ENCODE measurements around the gene SAFB. TPM values are rescaled to one million over a fixed set of nuclear protein-coding genes. Genes with fewer than 3 reads are reported as not detected.
"Not testable (repeated sequence)": the region's sequence is repeated elsewhere in the genome, so short reads cannot be mapped to it uniquely, and the experiment has no call there.

The SAFB gene
- total RNA-seq, 1 donor: 140 TPM

DNA sequence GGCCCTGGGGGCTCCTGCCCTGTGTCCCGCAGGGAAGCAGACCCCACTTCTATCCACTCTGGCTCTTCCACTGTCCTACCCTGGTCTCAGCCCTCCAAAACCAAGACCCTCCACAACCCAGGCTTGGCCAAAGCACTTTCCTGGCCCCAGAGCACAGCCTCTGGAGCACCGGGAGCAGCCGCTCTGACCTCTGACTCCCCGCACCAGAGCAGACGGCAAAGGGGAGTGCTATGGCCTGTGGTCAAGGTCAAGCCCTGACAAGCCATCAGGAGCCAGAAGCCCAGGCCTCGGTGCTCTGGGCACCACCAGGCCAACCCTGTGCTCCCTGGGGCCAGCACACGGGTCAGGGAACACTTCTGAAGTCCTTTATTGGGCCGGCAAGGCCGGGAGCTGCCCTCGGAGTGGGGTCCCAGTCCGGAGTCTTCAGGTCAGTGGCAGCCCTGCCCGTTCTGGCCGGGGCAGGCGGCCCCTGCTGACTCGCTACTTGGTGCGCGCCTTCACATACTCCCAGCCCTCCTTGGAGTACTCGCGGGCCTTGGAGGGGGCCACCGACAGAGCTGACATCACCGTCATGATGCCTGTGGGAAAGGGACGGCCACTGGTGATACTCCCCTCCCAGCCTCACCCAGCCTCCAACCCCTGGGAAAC is 55.3 kb downstream of the SAFB start:
- Histone ChIP-seq H3K4me3 (ENCODE audit: low read length) (no peak overlapping the region), H3K4me1 (ENCODE audit: insufficient read depth, low read length) (peaks cover 20% of the 10 kb centered on the region), H3K27me3 (ENCODE audit: insufficient read depth, low read length) (no peaks in the 10 kb centered on the region), H3K9me3 (ENCODE audit: low read depth, low read length) (no peaks in the 10 kb centered on the region)

DNA sequence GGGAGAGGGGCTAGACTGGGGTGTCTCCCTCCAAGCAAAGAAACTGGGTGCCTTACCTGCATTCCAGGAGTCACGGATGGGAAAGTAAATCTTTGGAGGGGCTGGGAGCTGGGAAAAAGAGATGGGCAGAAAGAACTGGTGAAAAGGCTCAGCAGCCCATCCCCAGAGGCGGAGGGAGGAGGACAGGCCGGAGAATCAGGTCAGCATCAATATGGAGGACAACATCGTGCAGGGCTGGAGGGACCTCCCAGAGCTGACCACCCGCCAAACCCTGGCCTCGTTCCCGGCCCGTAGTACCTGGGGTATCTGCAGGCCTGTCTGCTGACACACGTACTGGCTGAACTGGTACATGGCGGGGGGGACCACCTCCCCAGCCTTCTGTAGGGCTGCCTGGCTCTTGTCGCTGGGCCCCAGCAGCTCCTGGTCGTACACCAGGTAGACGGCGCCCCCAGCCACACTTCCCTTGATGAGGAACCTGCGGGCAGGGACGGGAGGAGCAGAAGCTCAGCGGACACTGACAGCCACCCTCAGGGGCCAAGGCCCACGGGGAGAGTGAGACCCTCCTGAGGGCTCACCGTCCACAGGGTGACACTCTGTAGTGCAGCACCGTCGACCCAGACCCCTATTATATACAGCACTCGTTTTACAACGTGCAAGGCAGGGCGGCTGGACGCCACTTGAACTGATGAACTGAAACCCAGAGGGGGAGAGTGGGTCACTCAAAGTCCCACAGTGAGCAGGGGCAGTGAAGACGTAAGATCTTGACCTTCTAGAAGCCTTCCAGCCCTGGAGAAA is 56.6 kb downstream of the SAFB start:
- H3K4me1 ChIP-seq (ENCODE audit: insufficient read depth, low read length): peaks cover 20% of the 10 kb centered on the region
- H3K27me3 ChIP-seq (ENCODE audit: insufficient read depth, low read length): no peaks in the 10 kb centered on the region
- H3K9me3 ChIP-seq (ENCODE audit: low read depth, low read length): no peaks in the 10 kb centered on the region
- peak overlapping the region; percentile 99 for H3K4me3 ChIP-seq (ENCODE audit: low read length)

DNA sequence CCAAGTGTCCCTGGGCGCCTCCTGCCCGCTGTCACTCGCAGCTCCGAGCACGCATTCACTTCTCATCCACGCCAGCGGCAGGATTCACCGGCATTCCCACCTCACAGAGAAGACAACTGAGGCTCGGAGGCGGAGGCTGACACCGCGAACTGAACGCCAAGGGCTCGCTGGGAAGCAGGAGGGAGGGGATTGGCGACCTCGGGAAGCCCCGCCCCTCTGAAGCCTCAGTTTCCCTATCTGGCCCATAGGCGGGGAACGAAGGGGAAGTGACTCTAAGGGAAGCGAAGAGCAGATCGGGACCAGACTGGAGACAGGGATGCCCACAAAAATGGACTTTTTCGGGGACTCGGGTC is 57.2 kb downstream of the SAFB start:
- Histone ChIP-seq H3K4me3 (ENCODE audit: low read length) (peak overlapping the region; percentile 99), H3K27me3 (ENCODE audit: insufficient read depth, low read length) (no peaks in the 10 kb centered on the region), H3K4me1 (ENCODE audit: insufficient read depth, low read length) (peaks cover 20% of the 10 kb centered on the region), H3K9me3 (ENCODE audit: low read depth, low read length) (no peaks in the 10 kb centered on the region)

DNA sequence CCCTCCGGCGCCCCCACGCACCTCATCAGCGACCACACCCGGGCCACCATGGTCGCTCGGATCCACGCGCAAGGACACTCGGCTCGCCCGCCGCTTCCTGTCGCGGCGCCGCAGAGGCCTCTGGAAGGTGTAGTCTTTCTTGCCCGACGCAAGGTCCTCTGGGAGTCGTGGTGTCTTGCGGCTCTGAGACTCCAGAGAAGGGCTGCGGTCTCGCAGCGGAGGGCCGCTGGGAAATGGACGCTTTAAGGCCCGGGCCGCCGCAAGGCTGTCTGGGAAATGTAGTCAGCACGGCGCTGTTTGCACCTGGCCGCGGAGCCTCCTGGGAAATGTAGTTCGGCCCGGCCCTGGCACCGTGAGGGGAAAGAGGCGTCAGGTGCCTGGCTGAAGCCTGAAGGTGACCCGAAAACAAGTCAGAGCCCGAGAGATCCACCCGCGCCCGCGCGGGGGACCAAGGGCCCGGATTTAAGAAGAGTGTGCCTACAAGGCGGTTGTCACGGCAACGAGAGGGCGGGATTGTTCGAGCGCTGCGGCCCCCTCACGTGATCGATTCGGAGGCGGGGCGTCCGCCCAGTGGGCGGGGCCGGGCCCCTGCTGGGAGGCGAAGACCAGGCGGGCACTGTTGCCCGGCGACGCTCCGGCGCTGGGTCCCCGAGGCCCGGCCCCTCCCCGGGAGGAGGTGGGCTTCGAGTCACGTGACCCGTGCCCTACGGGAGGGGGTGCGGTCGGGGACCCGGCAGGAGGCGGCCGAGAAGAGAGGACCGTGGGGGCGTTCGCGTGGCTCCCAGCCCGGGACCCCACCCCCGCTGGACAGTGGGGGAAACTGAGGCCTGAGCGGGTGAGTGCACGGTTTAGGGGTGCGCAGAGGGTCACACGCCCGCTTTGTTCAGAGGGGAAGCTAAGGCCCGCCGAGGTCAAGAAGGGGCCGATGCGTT is 57.8 kb downstream of the SAFB start, which contains the start of the genes HSD11B1L and MICOS13:
HSD11B1L (plus strand) TSS at position 591 of the 932 bp plus-strand sequence. CDS start 3,806 bp downstream, outside the sequence.
MICOS13 (minus strand) TSS at position 80 of the 932 bp plus-strand sequence; CDS start at position 50, 30 bp downstream.
- H3K9me3 ChIP-seq (ENCODE audit: low read depth, low read length): no peaks in the 10 kb centered on the region
- H3K27me3 ChIP-seq (ENCODE audit: insufficient read depth, low read length): no peaks in the 10 kb centered on the region
- peak within 1 kb of the TSS; percentile 99 for H3K4me3 ChIP-seq (ENCODE audit: low read length)
- H3K4me1 ChIP-seq (ENCODE audit: insufficient read depth, low read length): peaks cover 20% of the 10 kb centered on the region

DNA sequence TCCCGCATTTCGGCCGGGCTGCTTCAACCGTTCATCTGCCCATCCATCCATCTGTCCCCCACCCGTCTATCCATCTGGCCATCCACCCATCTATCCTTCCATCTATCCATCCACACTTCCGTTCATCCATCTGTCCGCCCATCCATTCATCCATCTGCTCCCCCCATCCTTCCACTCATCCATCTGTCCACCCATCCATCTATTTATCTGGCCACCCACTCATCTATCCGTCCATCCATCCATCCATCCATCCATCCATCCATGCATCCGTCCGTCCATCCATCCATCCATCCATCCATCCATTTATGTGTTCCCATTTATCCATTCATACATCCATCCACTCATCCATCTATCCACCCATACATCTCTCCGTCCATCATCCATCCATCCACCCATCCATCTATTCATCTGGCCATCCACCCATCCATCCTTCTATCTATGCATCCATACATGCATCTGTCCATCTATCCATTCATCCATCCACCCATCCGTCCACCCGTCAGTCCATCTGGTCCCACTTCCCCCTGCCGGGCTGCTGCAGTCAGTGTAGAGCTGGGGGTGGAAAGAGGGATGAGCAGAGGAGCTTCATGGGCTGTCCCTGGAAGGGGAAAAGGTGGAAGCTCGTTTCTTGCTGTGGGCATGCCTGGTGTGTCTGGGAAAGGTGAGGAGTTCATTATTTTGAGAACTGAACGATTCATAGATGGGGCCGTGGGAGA is 58.7 kb downstream of the SAFB start:
- Histone ChIP-seq H3K4me1 (ENCODE audit: insufficient read depth, low read length) (peaks cover 27% of the 10 kb centered on the region), H3K4me3 (ENCODE audit: low read length) (no peak overlapping the region), H3K27me3 (ENCODE audit: insufficient read depth, low read length) (no peaks in the 10 kb centered on the region), H3K9me3 (ENCODE audit: low read depth, low read length) (no peaks in the 10 kb centered on the region)

DNA sequence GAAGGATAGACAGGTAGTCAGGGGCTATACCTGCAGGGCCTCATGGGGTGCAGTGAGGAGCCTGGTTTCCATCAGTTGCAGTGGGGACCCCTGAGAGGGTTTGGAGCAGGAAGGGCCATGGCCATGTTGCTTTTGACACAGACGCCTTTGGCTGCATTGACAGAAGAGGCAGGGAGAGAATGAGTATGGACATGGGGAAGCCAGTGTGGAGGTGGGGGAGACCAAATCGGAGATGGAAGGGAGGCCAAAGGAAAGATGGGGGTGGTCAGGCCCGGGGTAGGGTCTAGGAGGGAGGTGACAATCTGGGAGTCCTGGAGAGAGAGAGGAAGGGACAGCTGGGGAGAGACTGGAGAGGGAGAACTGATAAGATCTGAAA is 59.2 kb downstream of the SAFB start:
- H3K4me3 ChIP-seq (ENCODE audit: low read length): no peak overlapping the region
- peaks cover 27% of the 10 kb centered on the region for H3K4me1 ChIP-seq (ENCODE audit: insufficient read depth, low read length)
- no peaks in the 10 kb centered on the region for H3K27me3 ChIP-seq (ENCODE audit: insufficient read depth, low read length)
- H3K9me3 ChIP-seq (ENCODE audit: low read depth, low read length): no peaks in the 10 kb centered on the region

DNA sequence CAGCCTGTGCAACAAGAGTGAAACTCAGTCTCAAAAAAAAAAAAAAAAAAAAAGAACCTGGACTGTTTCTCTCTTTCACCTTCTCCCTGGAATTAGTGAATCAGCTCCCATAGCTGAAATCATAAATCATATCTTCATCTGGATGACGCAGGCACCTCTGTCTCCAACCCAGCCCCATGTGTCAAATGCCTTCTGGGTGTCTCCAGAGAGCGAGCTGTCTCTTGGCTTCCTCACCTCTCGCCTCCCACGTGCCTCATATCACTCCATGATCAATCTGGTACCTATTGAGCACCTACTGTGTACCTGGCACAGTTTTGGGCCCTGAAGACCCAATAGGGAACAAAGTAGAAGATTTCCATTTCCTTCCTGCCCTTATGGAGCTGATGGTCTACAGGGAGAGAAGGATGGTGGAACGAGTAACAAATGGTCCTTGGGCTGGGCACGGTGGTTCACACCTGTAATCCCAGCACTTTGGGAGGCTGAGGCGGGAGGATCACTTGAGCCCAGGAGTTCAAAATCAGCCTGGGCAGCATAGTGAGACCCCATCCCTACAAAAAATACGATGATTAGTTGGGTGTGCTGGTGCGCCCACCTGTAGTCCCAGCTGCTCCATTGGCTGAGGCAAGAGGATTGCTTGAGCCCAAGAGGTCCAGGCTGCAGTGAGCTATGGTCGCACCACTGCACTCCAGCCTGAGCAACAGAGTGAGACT is 60.4 kb downstream of the SAFB start:
- no peak overlapping the region for H3K4me3 ChIP-seq (ENCODE audit: low read length)
- H3K9me3 ChIP-seq (ENCODE audit: low read depth, low read length): no peaks in the 10 kb centered on the region
- no peaks in the 10 kb centered on the region for H3K27me3 ChIP-seq (ENCODE audit: insufficient read depth, low read length)
- peaks cover 33% of the 10 kb centered on the region for H3K4me1 ChIP-seq (ENCODE audit: insufficient read depth, low read length)

DNA sequence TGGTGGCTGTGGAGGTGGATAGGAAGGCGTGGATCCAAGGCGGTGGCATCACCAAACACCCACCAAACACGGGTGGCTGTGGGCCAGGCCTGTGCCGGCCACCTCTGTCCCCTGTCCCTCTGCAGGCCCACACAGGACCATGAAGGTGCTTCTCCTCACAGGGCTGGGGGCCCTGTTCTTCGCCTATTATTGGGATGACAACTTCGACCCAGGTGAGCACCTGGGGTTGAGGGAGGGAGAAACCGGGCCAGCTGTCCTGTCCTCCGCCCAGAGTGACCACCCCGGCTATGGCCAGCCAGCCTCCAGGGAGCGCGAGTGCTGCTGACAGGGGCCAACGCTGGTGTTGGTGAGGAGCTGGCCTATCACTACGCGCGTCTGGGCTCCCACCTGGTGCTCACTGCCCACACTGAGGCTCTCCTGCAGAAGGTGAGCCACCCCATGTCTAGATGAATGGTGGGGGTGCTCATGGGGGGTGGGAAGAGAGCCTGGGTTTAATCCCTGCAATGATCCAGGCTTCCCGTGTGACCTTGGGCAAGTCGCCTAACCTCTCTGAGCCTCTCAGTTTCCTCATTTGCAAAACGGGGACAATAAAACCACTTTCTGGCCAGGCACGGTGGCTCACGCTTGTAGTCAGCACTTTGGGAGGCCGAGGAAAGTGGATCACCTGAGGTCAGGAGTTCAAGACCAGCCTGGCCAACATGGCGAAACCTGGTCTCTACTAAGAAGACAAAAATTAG is 62.0 kb downstream of the SAFB start:
- peaks cover 26% of the 10 kb centered on the region for H3K4me1 ChIP-seq (ENCODE audit: insufficient read depth, low read length)
- no peaks in the 10 kb centered on the region for H3K9me3 ChIP-seq (ENCODE audit: low read depth, low read length)
- H3K4me3 ChIP-seq (ENCODE audit: low read length): no peak overlapping the region
- no peaks in the 10 kb centered on the region for H3K27me3 ChIP-seq (ENCODE audit: insufficient read depth, low read length)

DNA sequence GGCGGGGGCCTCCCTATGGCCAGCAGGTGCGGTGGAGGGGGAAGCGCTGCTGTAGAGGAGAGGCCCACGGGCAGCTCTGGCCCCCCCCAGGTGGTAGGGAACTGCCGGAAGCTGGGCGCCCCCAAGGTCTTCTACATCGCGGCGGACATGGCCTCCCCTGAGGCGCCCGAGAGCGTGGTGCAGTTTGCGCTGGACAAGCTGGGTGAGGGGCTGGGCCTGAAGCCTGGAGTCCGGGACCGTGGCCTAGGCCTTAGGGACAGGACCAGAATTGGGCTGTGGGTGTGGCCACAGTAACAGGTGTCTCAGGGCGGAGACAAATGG is 63.4 kb downstream of the SAFB start:
- H3K4me1 ChIP-seq (ENCODE audit: insufficient read depth, low read length): peaks cover 26% of the 10 kb centered on the region
- H3K4me3 ChIP-seq (ENCODE audit: low read length): peak overlapping the region; percentile 46
- no peaks in the 10 kb centered on the region for H3K9me3 ChIP-seq (ENCODE audit: low read depth, low read length)
- H3K27me3 ChIP-seq (ENCODE audit: insufficient read depth, low read length): no peaks in the 10 kb centered on the region

DNA sequence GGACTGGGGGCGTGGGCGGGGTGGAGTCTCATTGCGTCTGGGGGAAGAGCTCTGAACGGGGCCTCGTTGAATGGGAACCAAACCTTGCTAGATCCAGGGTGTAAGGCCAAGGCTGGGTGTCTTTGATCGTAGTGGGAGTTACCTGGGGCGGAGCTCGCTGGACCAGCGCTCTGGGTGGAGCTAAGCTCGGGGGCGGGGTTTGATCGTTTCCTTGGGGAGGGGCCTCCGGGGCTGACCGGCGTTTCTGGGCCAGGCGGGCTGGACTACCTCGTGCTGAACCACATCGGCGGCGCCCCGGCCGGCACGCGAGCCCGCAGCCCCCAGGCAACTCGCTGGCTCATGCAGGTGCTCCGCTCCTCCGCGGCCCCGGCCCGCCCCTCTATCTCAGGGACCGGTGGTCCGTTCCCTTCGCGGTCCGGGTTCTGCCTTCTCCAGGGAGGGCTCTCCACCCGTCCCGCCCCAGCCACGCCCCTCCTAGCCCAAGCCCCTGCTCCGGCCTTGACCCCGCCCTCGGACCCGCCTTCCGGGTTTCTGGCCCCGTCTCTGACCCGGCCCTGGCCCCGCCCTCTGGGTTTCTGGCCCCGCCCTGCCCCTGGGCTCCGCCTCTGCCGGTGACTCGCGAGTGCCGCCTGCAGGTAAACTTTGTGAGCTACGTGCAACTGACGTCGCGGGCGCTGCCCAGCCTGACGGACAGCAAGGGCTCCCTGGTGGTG is 63.9 kb downstream of the SAFB start:
- H3K4me1 ChIP-seq (ENCODE audit: insufficient read depth, low read length): peaks cover 29% of the 10 kb centered on the region
- peak overlapping the region; percentile 46 for H3K4me3 ChIP-seq (ENCODE audit: low read length)
- no peaks in the 10 kb centered on the region for H3K9me3 ChIP-seq (ENCODE audit: low read depth, low read length)
- H3K27me3 ChIP-seq (ENCODE audit: insufficient read depth, low read length): no peaks in the 10 kb centered on the region

DNA sequence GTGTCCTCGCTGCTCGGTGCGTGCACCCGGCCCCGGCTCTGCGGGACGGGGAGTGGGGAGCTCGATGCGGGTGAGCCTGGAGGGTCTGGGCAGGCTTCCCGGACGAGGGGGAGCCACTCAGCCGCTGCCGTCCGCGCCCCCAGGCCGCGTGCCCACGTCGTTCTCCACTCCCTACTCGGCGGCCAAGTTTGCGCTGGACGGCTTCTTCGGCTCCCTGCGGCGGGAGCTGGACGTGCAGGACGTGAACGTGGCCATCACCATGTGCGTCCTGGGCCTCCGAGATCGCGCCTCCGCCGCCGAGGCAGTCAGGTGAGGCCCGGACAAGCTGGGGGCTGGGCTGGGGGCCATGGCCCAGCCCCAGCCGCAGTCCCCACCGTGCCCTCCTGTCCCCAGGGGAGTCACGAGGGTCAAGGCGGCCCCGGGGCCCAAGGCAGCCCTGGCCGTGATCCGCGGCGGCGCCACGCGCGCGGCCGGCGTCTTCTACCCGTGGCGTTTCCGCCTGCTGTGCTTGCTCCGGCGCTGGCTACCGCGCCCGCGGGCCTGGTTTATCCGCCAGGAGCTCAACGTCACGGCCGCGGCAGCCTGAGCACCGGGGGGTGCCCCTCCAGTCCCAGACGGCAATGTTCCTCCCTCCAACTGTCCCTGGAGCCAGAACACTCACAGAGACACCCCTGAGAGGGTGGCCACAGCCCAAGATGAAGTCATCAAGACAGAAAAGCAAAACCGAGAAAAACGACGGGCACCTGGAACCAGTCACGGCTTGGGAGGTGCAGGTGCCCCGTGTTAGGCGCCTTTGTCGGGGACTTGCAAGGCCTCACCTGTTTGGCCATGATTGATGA is 64.7 kb downstream of the SAFB start:
- peak overlapping the region; percentile 46 for H3K4me3 ChIP-seq (ENCODE audit: low read length)
- H3K4me1 ChIP-seq (ENCODE audit: insufficient read depth, low read length): peaks cover 33% of the 10 kb centered on the region
- H3K27me3 ChIP-seq (ENCODE audit: insufficient read depth, low read length): no peaks in the 10 kb centered on the region

DNA sequence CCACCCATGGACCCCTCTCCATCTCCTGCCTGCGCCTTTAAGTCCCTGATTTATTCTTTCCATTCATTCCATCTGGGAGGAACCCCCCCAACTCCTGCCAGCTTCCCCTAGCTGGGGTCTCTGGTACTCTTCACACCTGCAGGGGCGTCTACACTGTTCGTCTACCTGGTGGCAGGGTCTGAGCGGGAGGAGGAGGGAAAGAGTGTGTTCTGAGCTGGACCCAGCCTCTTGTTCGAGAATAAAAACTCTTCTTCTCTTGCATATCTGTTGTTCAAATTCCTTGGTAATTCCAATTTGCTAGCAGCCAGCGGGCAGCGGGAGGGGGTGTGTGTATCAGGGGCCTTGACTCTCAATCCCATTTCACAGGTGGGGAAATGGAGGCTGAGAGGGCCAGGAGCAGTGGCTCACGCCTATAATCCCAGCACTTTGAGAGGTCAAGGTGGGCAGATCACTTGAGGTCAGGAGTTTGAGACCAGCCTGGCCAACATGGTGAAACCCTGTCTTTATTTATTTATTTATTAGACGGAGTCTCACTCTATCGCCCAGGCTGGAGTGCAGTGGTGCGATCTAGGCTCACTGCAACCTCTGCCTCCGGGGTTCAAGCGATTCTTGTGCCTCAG is 65.5 kb downstream of the SAFB start:
- H3K4me3 ChIP-seq (ENCODE audit: low read length); H3K27me3 ChIP-seq (ENCODE audit: insufficient read depth, low read length); H3K9me3 ChIP-seq (ENCODE audit: low read depth, low read length): not testable (repeated sequence)
- H3K4me1 ChIP-seq (ENCODE audit: insufficient read depth, low read length): peaks cover 33% of the 10 kb centered on the region

More for the DNA sequence above, 64.7 kb downstream of the SAFB start:
- no peaks in the 10 kb centered on the region for H3K9me3 ChIP-seq (ENCODE audit: low read depth, low read length)
